ENCODE results near the gene EVPL. TPM values are rescaled to one million over a fixed set of nuclear protein-coding genes. Genes with fewer than 3 reads are reported as not detected.

EVPL gene
- total RNA-seq, 1 donor: 0.43 TPM

- H3K4me3 ChIP-seq (ENCODE audit: low read depth, low read length): no peak overlapping the region
- TF ChIP-seq, protein P1, sequence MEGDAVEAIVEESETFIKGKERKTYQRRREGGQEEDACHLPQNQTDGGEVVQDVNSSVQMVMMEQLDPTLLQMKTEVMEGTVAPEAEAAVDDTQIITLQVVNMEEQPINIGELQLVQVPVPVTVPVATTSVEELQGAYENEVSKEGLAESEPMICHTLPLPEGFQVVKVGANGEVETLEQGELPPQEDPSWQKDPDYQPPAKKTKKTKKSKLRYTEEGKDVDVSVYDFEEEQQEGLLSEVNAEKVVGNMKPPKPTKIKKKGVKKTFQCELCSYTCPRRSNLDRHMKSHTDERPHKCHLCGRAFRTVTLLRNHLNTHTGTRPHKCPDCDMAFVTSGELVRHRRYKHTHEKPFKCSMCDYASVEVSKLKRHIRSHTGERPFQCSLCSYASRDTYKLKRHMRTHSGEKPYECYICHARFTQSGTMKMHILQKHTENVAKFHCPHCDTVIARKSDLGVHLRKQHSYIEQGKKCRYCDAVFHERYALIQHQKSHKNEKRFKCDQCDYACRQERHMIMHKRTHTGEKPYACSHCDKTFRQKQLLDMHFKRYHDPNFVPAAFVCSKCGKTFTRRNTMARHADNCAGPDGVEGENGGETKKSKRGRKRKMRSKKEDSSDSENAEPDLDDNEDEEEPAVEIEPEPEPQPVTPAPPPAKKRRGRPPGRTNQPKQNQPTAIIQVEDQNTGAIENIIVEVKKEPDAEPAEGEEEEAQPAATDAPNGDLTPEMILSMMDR (IDR thresholded peaks at IDR 0.05; ENCODE audit: insufficient read depth, low read depth, low read length): no peak
- DNase-seq (ENCODE audit: low read depth): no peak
These were observed 8.3 kb downstream of the EVPL start for GRCh38 chr17:76018801-76019200.

- TF ChIP-seq, protein P1 (IDR thresholded peaks at IDR 0.05; ENCODE audit: insufficient read depth, low read depth, low read length): no peak
- DNase-seq (ENCODE audit: low read depth): no peak
- no peak overlapping the region for H3K4me3 ChIP-seq (ENCODE audit: low read depth, low read length)
These were observed 8.8 kb downstream of the EVPL start for GRCh38 chr17:76018340-76018680.

DNA sequence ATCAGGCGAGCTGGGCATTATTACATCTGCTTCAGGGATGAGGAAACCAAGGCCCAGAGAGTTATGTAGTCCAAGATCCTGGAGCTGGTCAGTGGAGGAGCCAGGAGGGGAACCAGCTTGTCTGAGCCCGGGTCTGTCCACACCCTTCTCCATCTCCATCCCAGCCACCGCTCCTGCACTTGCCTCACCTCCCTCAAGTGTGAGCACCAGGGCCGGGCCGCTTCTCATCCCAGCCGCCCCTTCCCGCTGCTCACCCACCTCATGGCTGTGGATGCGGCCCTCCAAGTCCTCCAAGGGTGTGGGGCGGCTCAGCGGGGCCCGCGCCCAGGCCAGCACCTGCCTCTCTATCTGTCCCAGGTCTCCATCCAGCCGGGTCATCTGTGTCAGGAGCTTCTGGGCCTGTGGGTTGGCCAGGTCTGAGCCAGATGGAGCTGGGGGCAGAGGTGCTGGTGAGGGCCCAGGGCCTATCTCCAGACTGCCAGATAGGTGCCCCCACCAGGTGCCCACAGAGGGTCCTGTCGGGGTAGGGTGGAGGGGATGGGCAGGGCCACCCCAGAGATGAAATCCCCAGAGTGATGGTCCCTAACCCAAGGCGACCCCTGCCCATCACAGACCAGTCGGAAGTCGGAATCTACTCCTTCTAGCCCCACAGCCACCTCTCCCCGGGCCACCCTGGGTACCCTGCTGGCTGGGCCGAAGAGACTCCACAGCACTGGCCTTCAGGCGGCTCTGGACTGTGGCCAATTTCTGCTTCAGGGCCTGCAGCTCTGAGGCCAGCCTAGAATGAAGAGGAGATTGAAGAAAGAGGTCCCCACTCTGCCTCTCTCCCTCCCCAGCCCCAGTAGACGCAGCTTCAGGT, 9.4 kb downstream of the EVPL start:
- TF ChIP-seq, protein P1 (IDR thresholded peaks at IDR 0.05; ENCODE audit: insufficient read depth, low read depth, low read length): no peak
- no peak for DNase-seq (ENCODE audit: low read depth)
- no peak overlapping the region for H3K4me3 ChIP-seq (ENCODE audit: low read depth, low read length)

GRCh38 chr17:76014925-76015261, 12.2 kb downstream of the EVPL start:
- H3K4me3 ChIP-seq (ENCODE audit: low read depth, low read length): no peak overlapping the region
- TF ChIP-seq, protein P1 (IDR thresholded peaks at IDR 0.05; ENCODE audit: insufficient read depth, low read depth, low read length): no peak
- DNase-seq (ENCODE audit: low read depth): no peak

GRCh38 chr17:76014100-76014924, 12.8 kb downstream of the EVPL start:
- peak; percentile 72 for DNase-seq (ENCODE audit: low read depth)
- no peak overlapping the region for H3K4me3 ChIP-seq (ENCODE audit: low read depth, low read length)
- TF ChIP-seq, protein P1 (IDR thresholded peaks at IDR 0.05; ENCODE audit: insufficient read depth, low read depth, low read length): peak; percentile 95

DNA sequence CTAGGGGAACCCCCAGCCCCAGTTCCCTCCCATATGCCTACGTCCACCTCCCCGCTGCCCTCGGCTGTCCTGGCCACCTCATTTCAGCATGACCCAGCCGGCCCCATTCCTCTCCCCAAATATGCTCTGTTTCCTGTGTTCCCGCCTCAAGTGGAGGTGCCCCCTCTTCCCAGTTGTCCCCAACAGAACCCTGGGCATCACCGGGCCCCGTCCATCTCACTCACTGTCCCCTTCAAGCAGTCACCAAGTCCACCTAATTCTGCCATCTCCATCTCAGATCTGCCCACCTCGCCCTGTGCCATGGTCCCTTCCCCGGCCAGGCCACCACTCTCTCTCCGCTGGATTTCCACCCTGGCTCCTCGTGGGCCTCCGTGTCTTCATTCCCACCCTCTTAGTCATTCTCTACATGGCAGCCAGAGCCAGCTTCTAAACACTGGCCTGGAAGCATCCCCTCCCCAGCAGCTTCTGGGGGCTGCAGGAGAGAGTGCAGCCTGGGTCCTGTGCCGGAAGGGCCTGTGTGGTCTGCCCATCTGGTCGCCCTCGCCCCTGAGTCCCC, 13.7 kb downstream of the EVPL start:
- H3K4me3 ChIP-seq (ENCODE audit: low read depth, low read length): no peak overlapping the region
- TF ChIP-seq, protein P1 (IDR thresholded peaks at IDR 0.05; ENCODE audit: insufficient read depth, low read depth, low read length): no peak
- no peak for DNase-seq (ENCODE audit: low read depth)

Measured in fibroblast of villous mesenchyme (primary cell).